T47D (cell line): ENCODE results near the gene MDGA2.
"Not testable (repeated sequence)": the region's sequence is repeated elsewhere in the genome, so short reads cannot be mapped to it uniquely, and the experiment has no call there.

ENCODE experiments used
- DNase-seq, 2 experiments: peaks; one replicate each; pipeline versions ENCODE4 v3.0.0 to v3.0.0-alpha.2; 2011 to 2012; ENCODE audit warnings: low read depth in 1 of 2, low spot score in 1 of 2
- JUND ChIP-seq: IDR thresholded peaks from 2 replicates; pipeline ENCODE4 v1.6.1; 2012; ENCODE audit warnings: low read depth
- in situ Hi-C: cut with HindIII; loops from 2 replicates; pipeline ENCODE4 v1.10.0; 2016; ENCODE audit warnings: low sequenced_read_pairs, low pct_unique_long_range_greater_than_20kb

Gene MDGA2

GRCh38 chr14:46985529-46986380, 689.6 kb downstream of the MDGA2 start:
- in situ Hi-C loops: no loop called here
- no peak for TF ChIP-seq JUND
- no peak for DNase-seq

GRCh38 chr14:46973295-46973694, 702.1 kb downstream of the MDGA2 start:
- no peak for TF ChIP-seq JUND
- in situ Hi-C loops: no loop called here
- no peak for DNase-seq

- in situ Hi-C loops: no loop called here
- DNase-seq: peak in 1 of 2 experiments; percentile 10
- no peak for TF ChIP-seq JUND
Observed at GRCh38 chr14:46964378-46964777, 711.0 kb downstream of the MDGA2 start.

GRCh38 chr14:46951103-46951502, 724.3 kb downstream of the MDGA2 start:
- in situ Hi-C loops: no loop called here
- no peak for TF ChIP-seq JUND
- DNase-seq: no peak

- DNase-seq: no peak
- TF ChIP-seq JUND: no peak
- in situ Hi-C loops: no loop called here
Observed at GRCh38 chr14:46940611-46941010, 734.8 kb downstream of the MDGA2 start.

GRCh38 chr14:46920542-46920941, 754.9 kb downstream of the MDGA2 start:
- in situ Hi-C loops: no loop called here
- no peak for DNase-seq
- no peak for TF ChIP-seq JUND

- in situ Hi-C loops, DNase-seq: not testable (repeated sequence)
Observed at GRCh38 chr14:46915539-46915938, 759.9 kb downstream of the MDGA2 start.

GRCh38 chr14:46902837-46903236, 772.6 kb downstream of the MDGA2 start:
- in situ Hi-C loops: no loop called here
- no peak for TF ChIP-seq JUND
- DNase-seq: no peak

GRCh38 chr14:46894476-46894875, 780.9 kb downstream of the MDGA2 start:
- in situ Hi-C loops: no loop called here
- TF ChIP-seq JUND: no peak
- DNase-seq: no peak

GRCh38 chr14:46887144-46887543, 788.3 kb downstream of the MDGA2 start:
- DNase-seq: no peak
- in situ Hi-C loops: no loop called here
- TF ChIP-seq JUND: no peak

GRCh38 chr14:46885566-46885965, 789.8 kb downstream of the MDGA2 start:
- in situ Hi-C loops: no loop called here
- TF ChIP-seq JUND: no peak
- DNase-seq: peak in 1 of 2 experiments; percentile 26

GRCh38 chr14:46861753-46862152, 813.7 kb downstream of the MDGA2 start:
- in situ Hi-C loops: no loop called here
- no peak for TF ChIP-seq JUND

GRCh38 chr14:46840944-46841720, 834.3 kb downstream of the MDGA2 start:
- in situ Hi-C loops: no loop called here
- DNase-seq: no peak
- no peak for TF ChIP-seq JUND

More at GRCh38 chr14:46861753-46862152, 813.7 kb downstream of the MDGA2 start:
- no peak for DNase-seq

GRCh38 chr14:46820291-46820690, 855.1 kb downstream of the MDGA2 start:
- DNase-seq: peak in 1 of 2 experiments; percentile 56
- in situ Hi-C loops: no loop called here
- TF ChIP-seq JUND: no peak
